ENCODE results near the gene SCLT1. TPM values are rescaled to one million over a fixed set of nuclear protein-coding genes. Genes with fewer than 3 reads are reported as not detected.

Gene SCLT1
- total RNA-seq, 2 experiments from 2014 or later = 32.8 to 36.9 TPM

- Mint-ChIP-seq H3K9me3 (peaks cover 6% of the 10 kb centered on the region), H3K4me3 (no peak overlapping the region), H3K4me1 (no peaks in the 10 kb centered on the region), H3K36me3 (ENCODE audit: low read depth) (peaks cover 57% of the 10 kb centered on the region), H3K27me3 (no peaks in the 10 kb centered on the region), H3K27ac (no peak overlapping the region)
- DNase-seq = no peak
- POLR2A ChIA-PET = no interaction called here
- CTCF ChIA-PET = no interaction called here
Measured at GRCh38 chr4:128940971-128941370, 152.4 kb downstream of the SCLT1 start.

GRCh38 chr4:128930051-128930450 is 163.3 kb downstream of the SCLT1 start:
- Mint-ChIP-seq H3K4me3 (no peak overlapping the region), H3K27me3 (no peaks in the 10 kb centered on the region), H3K4me1 (peaks cover 2% of the 10 kb centered on the region), H3K36me3 (ENCODE audit: low read depth) (peaks cover 45% of the 10 kb centered on the region), H3K9me3 (peaks cover 2% of the 10 kb centered on the region), H3K27ac (no peak overlapping the region)
- no peak for DNase-seq
- CTCF ChIA-PET = no interaction called here
- POLR2A ChIA-PET = no interaction called here

- peaks cover 38% of the 10 kb centered on the region for H3K36me3 Mint-ChIP-seq (ENCODE audit: low read depth)
Measured at GRCh38 chr4:128924951-128925350, 168.4 kb downstream of the SCLT1 start.

GRCh38 chr4:128921954-128922353 is 171.4 kb downstream of the SCLT1 start:
- ChIA-PET CTCF (no interaction called here), POLR2A (no interaction called here)
- no peak for DNase-seq
- no peaks in the 10 kb centered on the region for H3K27me3 Mint-ChIP-seq
- peaks cover 10% of the 10 kb centered on the region for H3K9me3 Mint-ChIP-seq
- H3K36me3 Mint-ChIP-seq (ENCODE audit: low read depth) = peaks cover 39% of the 10 kb centered on the region
- peaks cover 34% of the 10 kb centered on the region for H3K4me1 Mint-ChIP-seq
- no peak overlapping the region for H3K4me3 Mint-ChIP-seq
- H3K27ac Mint-ChIP-seq = no peak overlapping the region

More at GRCh38 chr4:128924951-128925350, 168.4 kb downstream of the SCLT1 start:
- H3K4me3 Mint-ChIP-seq = no peak overlapping the region
- peaks cover 8% of the 10 kb centered on the region for H3K4me1 Mint-ChIP-seq
- CTCF ChIA-PET = no interaction called here
- POLR2A ChIA-PET = no interaction called here
- DNase-seq = no peak
- H3K27me3 Mint-ChIP-seq = no peaks in the 10 kb centered on the region
- H3K27ac Mint-ChIP-seq = peak overlapping the region; percentile 69
- H3K9me3 Mint-ChIP-seq = peaks cover 7% of the 10 kb centered on the region

- no peaks in the 10 kb centered on the region for H3K27me3 Mint-ChIP-seq
- peaks cover 8% of the 10 kb centered on the region for H3K9me3 Mint-ChIP-seq
- no peak overlapping the region for H3K4me3 Mint-ChIP-seq
- H3K4me1 Mint-ChIP-seq = peaks cover 36% of the 10 kb centered on the region
- peaks cover 28% of the 10 kb centered on the region for H3K36me3 Mint-ChIP-seq (ENCODE audit: low read depth)
- CTCF ChIA-PET = interaction anchor here (0.6 to 0.7 kb wide), 2 partner anchors 9 to 108 kb away, joined by 3 to 4 read pairs; no protein-coding TSS in a partner anchor
- DNase-seq = peak; percentile 49
- H3K27ac Mint-ChIP-seq = peak overlapping the region; percentile 55
- POLR2A ChIA-PET = no interaction called here
Measured at GRCh38 chr4:128917781-128918180, 175.6 kb downstream of the SCLT1 start.

- Mint-ChIP-seq H3K27ac (no peak overlapping the region), H3K4me3 (no peak overlapping the region), H3K27me3 (no peaks in the 10 kb centered on the region), H3K36me3 (ENCODE audit: low read depth) (peaks cover 23% of the 10 kb centered on the region), H3K4me1 (peaks cover 36% of the 10 kb centered on the region), H3K9me3 (peaks cover 8% of the 10 kb centered on the region)
- no peak for DNase-seq
- POLR2A ChIA-PET = no interaction called here
- CTCF ChIA-PET = interaction anchor here (1.0 kb wide), 1 partner anchor 10 kb away, joined by 3 read pairs; no protein-coding TSS in a partner anchor
Measured at GRCh38 chr4:128916832-128917231, 176.5 kb downstream of the SCLT1 start.

GRCh38 chr4:128915544-128915943 is 177.8 kb downstream of the SCLT1 start:
- CTCF ChIA-PET = interaction anchor here (0.6 kb wide), 1 partner anchor 962 kb away, joined by 3 read pairs; no protein-coding TSS in a partner anchor
- peaks cover 21% of the 10 kb centered on the region for H3K36me3 Mint-ChIP-seq (ENCODE audit: low read depth)
- H3K27ac Mint-ChIP-seq = no peak overlapping the region

GRCh38 chr4:128913228-128913627 is 180.1 kb downstream of the SCLT1 start:
- no peaks in the 10 kb centered on the region for H3K9me3 Mint-ChIP-seq
- POLR2A ChIA-PET = no interaction called here

More at GRCh38 chr4:128915544-128915943, 177.8 kb downstream of the SCLT1 start:
- Mint-ChIP-seq H3K9me3 (peaks cover 5% of the 10 kb centered on the region), H3K27me3 (no peaks in the 10 kb centered on the region), H3K4me3 (no peak overlapping the region), H3K4me1 (peaks cover 33% of the 10 kb centered on the region)
- DNase-seq = no peak
- POLR2A ChIA-PET = no interaction called here

GRCh38 chr4:128908735-128909134 is 184.6 kb downstream of the SCLT1 start:
- ChIA-PET POLR2A (no interaction called here), CTCF (interaction anchor here (0.7 kb wide), 1 partner anchor 9 kb away, joined by 3 read pairs; no protein-coding TSS in a partner anchor)
- Mint-ChIP-seq H3K9me3 (no peaks in the 10 kb centered on the region), H3K27me3 (no peaks in the 10 kb centered on the region), H3K36me3 (ENCODE audit: low read depth) (peaks cover 16% of the 10 kb centered on the region), H3K4me3 (no peak overlapping the region), H3K27ac (no peak overlapping the region), H3K4me1 (peaks cover 3% of the 10 kb centered on the region)
- no peak for DNase-seq

More at GRCh38 chr4:128913228-128913627, 180.1 kb downstream of the SCLT1 start:
- CTCF ChIA-PET = no interaction called here
- H3K4me3 Mint-ChIP-seq = no peak overlapping the region
- peaks cover 20% of the 10 kb centered on the region for H3K4me1 Mint-ChIP-seq
- H3K27me3 Mint-ChIP-seq = no peaks in the 10 kb centered on the region
- peaks cover 14% of the 10 kb centered on the region for H3K36me3 Mint-ChIP-seq (ENCODE audit: low read depth)
- H3K27ac Mint-ChIP-seq = no peak overlapping the region
- no peak for DNase-seq

GRCh38 chr4:128907981-128908380 is 185.4 kb downstream of the SCLT1 start:
- Mint-ChIP-seq H3K4me3 (no peak overlapping the region), H3K27ac (no peak overlapping the region), H3K27me3 (no peaks in the 10 kb centered on the region), H3K4me1 (peaks cover 3% of the 10 kb centered on the region), H3K9me3 (no peaks in the 10 kb centered on the region), H3K36me3 (ENCODE audit: low read depth) (peaks cover 11% of the 10 kb centered on the region)
- DNase-seq = no peak
- ChIA-PET CTCF (no interaction called here), POLR2A (no interaction called here)

GRCh38 chr4:128906581-128906980 is 186.8 kb downstream of the SCLT1 start:
- ChIA-PET POLR2A (no interaction called here), CTCF (no interaction called here)
- Mint-ChIP-seq H3K4me3 (no peak overlapping the region), H3K4me1 (peaks cover 3% of the 10 kb centered on the region), H3K36me3 (ENCODE audit: low read depth) (peaks cover 13% of the 10 kb centered on the region), H3K9me3 (peaks cover 5% of the 10 kb centered on the region), H3K27ac (no peak overlapping the region), H3K27me3 (no peaks in the 10 kb centered on the region)
- DNase-seq = no peak

- CTCF ChIA-PET = no interaction called here
Measured at GRCh38 chr4:128904821-128905220, 188.5 kb downstream of the SCLT1 start.

GRCh38 chr4:128880662-128881061 is 212.7 kb downstream of the SCLT1 start:
- H3K27me3 Mint-ChIP-seq = no peaks in the 10 kb centered on the region
- H3K27ac Mint-ChIP-seq = no peak overlapping the region
- peaks cover 21% of the 10 kb centered on the region for H3K36me3 Mint-ChIP-seq (ENCODE audit: low read depth)
- no peak for DNase-seq
- POLR2A ChIA-PET = no interaction called here
- peaks cover 6% of the 10 kb centered on the region for H3K4me1 Mint-ChIP-seq
- no peak overlapping the region for H3K4me3 Mint-ChIP-seq
- H3K9me3 Mint-ChIP-seq = no peaks in the 10 kb centered on the region
- CTCF ChIA-PET = no interaction called here

More at GRCh38 chr4:128904821-128905220, 188.5 kb downstream of the SCLT1 start:
- POLR2A ChIA-PET = no interaction called here
- Mint-ChIP-seq H3K9me3 (peaks cover 5% of the 10 kb centered on the region), H3K4me3 (no peak overlapping the region), H3K27me3 (no peaks in the 10 kb centered on the region), H3K36me3 (ENCODE audit: low read depth) (peaks cover 13% of the 10 kb centered on the region), H3K27ac (no peak overlapping the region), H3K4me1 (peaks cover 3% of the 10 kb centered on the region)
- no peak for DNase-seq

GRCh38 chr4:128879971-128880370 is 213.4 kb downstream of the SCLT1 start:
- Mint-ChIP-seq H3K4me3 (no peak overlapping the region), H3K27ac (no peak overlapping the region), H3K4me1 (peaks cover 6% of the 10 kb centered on the region), H3K27me3 (no peaks in the 10 kb centered on the region), H3K9me3 (no peaks in the 10 kb centered on the region), H3K36me3 (ENCODE audit: low read depth) (peaks cover 25% of the 10 kb centered on the region)
- ChIA-PET POLR2A (no interaction called here), CTCF (no interaction called here)
- DNase-seq = no peak

Data from activated CD4-positive, alpha-beta T cell treated with anti-CD3 and anti-CD28 coated beads, Interleukin-2, amount 10 ng/mL, durations not matched to agents 7 days and 5 days (primary cell).